ENCODE measurements around the gene FUT8.

Gene FUT8

GRCh38 chr14:65513671-65514070, 101.1 kb downstream of the FUT8 start:
- DNase-seq = no peak
- H3K27me3 Mint-ChIP-seq = no peaks in the 10 kb centered on the region
- no peak overlapping the region for H3K27ac Mint-ChIP-seq
- H3K36me3 Mint-ChIP-seq (ENCODE audit: low read depth) = peaks cover 29% of the 10 kb centered on the region
- no peak for ATAC-seq
- H3K9me3 Mint-ChIP-seq = peaks cover 23% of the 10 kb centered on the region
- H3K4me3 Mint-ChIP-seq = no peak overlapping the region
- peaks cover 65% of the 10 kb centered on the region for H3K4me1 Mint-ChIP-seq

- peaks cover 58% of the 10 kb centered on the region for H3K4me1 Mint-ChIP-seq
- no peak overlapping the region for H3K4me3 Mint-ChIP-seq
- H3K27me3 Mint-ChIP-seq = no peaks in the 10 kb centered on the region
- peaks cover 26% of the 10 kb centered on the region for H3K36me3 Mint-ChIP-seq (ENCODE audit: low read depth)
- peak; percentile 81 for ATAC-seq
- peaks cover 5% of the 10 kb centered on the region for H3K9me3 Mint-ChIP-seq
- no peak for DNase-seq
- H3K27ac Mint-ChIP-seq = peak overlapping the region; percentile 75
Measured at GRCh38 chr14:65517635-65518542, 105.4 kb downstream of the FUT8 start.

DNA sequence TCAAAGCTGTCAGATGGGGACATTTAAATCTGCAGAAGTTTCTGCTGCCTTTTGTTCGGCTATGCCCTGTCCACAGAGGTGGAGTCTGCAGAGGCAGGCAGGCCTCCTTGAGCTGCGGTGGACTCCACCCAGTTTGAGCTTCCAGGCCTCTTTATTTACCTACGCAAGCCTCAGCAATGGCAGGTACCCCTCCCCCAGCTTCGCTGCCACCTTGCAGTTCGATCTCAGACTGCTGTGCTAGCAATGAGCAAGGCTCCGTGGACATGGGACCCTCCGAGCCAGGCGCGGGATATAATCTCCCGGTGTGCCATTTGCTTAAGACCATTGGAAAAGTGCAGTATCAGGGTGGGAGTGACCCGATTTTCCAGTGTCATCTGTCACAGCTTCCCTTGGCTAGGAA, 115.5 kb downstream of the FUT8 start:
- DNase-seq (no peak), ATAC-seq (no peak)
- H3K36me3 Mint-ChIP-seq (ENCODE audit: low read depth) = peaks cover 43% of the 10 kb centered on the region
- peaks cover 23% of the 10 kb centered on the region for H3K9me3 Mint-ChIP-seq
- H3K27me3 Mint-ChIP-seq = no peaks in the 10 kb centered on the region
- no peak overlapping the region for H3K4me3 Mint-ChIP-seq
- H3K27ac Mint-ChIP-seq = no peak overlapping the region
- H3K4me1 Mint-ChIP-seq = peaks cover 33% of the 10 kb centered on the region

GRCh38 chr14:65531148-65531547, 118.6 kb downstream of the FUT8 start:
- ATAC-seq (no peak), DNase-seq (no peak)
- Mint-ChIP-seq H3K27ac (no peak overlapping the region), H3K27me3 (no peaks in the 10 kb centered on the region), H3K9me3 (peaks cover 15% of the 10 kb centered on the region), H3K4me3 (no peak overlapping the region), H3K36me3 (ENCODE audit: low read depth) (peaks cover 26% of the 10 kb centered on the region), H3K4me1 (peaks cover 21% of the 10 kb centered on the region)

GRCh38 chr14:65533736-65534404, 121.3 kb downstream of the FUT8 start:
- ATAC-seq (no peak), DNase-seq (no peak)
- Mint-ChIP-seq H3K27me3 (no peaks in the 10 kb centered on the region), H3K9me3 (peaks cover 8% of the 10 kb centered on the region), H3K4me3 (no peak overlapping the region), H3K27ac (no peak overlapping the region), H3K36me3 (ENCODE audit: low read depth) (peaks cover 18% of the 10 kb centered on the region), H3K4me1 (peaks cover 14% of the 10 kb centered on the region)

DNA sequence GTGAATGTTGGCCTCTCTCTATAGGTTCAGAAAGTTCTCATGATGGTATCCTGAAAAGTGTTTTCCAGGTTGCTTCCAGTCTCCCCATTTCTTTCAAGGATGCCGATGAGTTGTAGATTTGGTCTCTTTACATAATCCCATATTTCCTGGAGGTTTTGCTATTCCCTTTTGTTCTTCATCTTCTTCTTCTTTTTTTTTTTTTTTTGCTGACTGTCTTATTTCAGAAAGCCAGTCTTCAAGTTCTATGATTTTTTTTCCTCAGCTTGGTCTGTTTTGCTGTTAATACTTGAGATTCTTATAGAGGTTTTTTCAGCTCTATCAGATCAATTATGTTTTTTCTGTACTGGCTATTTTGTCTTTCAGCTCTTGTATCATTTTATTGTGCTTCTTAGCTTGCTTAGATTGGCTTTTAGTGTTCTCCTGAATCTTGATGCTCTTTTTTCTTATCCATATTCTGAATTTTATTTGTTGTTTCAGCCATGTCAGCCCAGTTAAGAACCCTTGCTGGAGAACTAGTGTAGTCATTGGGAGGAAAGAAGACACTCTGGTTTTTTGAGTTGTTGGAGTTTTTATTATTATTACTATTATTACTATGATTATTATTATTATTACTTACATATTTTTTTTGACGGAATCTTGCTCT, 124.4 kb downstream of the FUT8 start:
- peaks cover 2% of the 10 kb centered on the region for H3K4me1 Mint-ChIP-seq
- no peak overlapping the region for H3K4me3 Mint-ChIP-seq
- H3K36me3 Mint-ChIP-seq (ENCODE audit: low read depth) = peaks cover 7% of the 10 kb centered on the region
- no peaks in the 10 kb centered on the region for H3K9me3 Mint-ChIP-seq
- H3K27ac Mint-ChIP-seq = no peak overlapping the region
- DNase-seq = no peak
- no peak for ATAC-seq
- no peaks in the 10 kb centered on the region for H3K27me3 Mint-ChIP-seq

DNA sequence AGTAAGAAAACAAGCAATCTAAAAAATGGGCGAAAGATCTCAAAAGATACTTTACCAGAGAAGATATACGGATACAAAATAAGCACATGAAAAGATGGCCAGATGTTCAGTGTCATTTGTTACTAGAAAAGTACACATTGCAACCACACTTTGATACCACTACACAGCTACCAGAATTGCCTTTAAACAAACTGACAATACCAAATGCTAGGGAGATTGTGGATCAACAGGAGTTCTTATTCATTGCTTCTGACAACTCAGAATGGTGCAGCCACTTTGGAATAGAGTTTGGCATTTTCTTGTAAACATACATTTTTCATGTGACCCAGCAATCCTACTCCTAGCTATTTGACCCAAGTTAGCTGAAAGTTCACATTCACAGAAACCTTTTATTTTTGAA, 136.3 kb downstream of the FUT8 start:
- peaks cover 32% of the 10 kb centered on the region for H3K4me1 Mint-ChIP-seq
- no peaks in the 10 kb centered on the region for H3K27me3 Mint-ChIP-seq
- DNase-seq = no peak
- no peaks in the 10 kb centered on the region for H3K9me3 Mint-ChIP-seq
- peaks cover 5% of the 10 kb centered on the region for H3K36me3 Mint-ChIP-seq (ENCODE audit: low read depth)
- H3K4me3 Mint-ChIP-seq = no peak overlapping the region
- ATAC-seq = no peak
- H3K27ac Mint-ChIP-seq = no peak overlapping the region

- no peak overlapping the region for H3K27ac Mint-ChIP-seq
- H3K4me3 Mint-ChIP-seq = no peak overlapping the region
- H3K9me3 Mint-ChIP-seq = no peaks in the 10 kb centered on the region
- H3K36me3 Mint-ChIP-seq (ENCODE audit: low read depth) = peaks cover 5% of the 10 kb centered on the region
- no peaks in the 10 kb centered on the region for H3K27me3 Mint-ChIP-seq
- H3K4me1 Mint-ChIP-seq = peaks cover 32% of the 10 kb centered on the region
- DNase-seq (no peak), ATAC-seq (no peak)
Measured at GRCh38 chr14:65549429-65549828, 136.9 kb downstream of the FUT8 start.

GRCh38 chr14:65550779-65551643, 138.5 kb downstream of the FUT8 start:
- Mint-ChIP-seq H3K9me3 (no peaks in the 10 kb centered on the region), H3K4me1 (peaks cover 32% of the 10 kb centered on the region), H3K27ac (peak overlapping the region; percentile 8), H3K27me3 (no peaks in the 10 kb centered on the region), H3K4me3 (no peak overlapping the region), H3K36me3 (ENCODE audit: low read depth) (peaks cover 5% of the 10 kb centered on the region)
- no peak for DNase-seq
- peak; percentile 84 for ATAC-seq

GRCh38 chr14:65552724-65553123, 140.2 kb downstream of the FUT8 start:
- ATAC-seq (no peak), DNase-seq (no peak)
- Mint-ChIP-seq H3K36me3 (ENCODE audit: low read depth) (peaks cover 2% of the 10 kb centered on the region), H3K4me1 (peaks cover 30% of the 10 kb centered on the region), H3K9me3 (no peaks in the 10 kb centered on the region), H3K27me3 (no peaks in the 10 kb centered on the region), H3K27ac (no peak overlapping the region), H3K4me3 (no peak overlapping the region)

GRCh38 chr14:65554837-65555236, 142.3 kb downstream of the FUT8 start:
- Mint-ChIP-seq H3K9me3 (no peaks in the 10 kb centered on the region), H3K4me1 (peaks cover 24% of the 10 kb centered on the region), H3K36me3 (ENCODE audit: low read depth) (no peaks in the 10 kb centered on the region), H3K27ac (no peak overlapping the region), H3K4me3 (no peak overlapping the region), H3K27me3 (no peaks in the 10 kb centered on the region)
- no peak for DNase-seq
- ATAC-seq = no peak

DNA sequence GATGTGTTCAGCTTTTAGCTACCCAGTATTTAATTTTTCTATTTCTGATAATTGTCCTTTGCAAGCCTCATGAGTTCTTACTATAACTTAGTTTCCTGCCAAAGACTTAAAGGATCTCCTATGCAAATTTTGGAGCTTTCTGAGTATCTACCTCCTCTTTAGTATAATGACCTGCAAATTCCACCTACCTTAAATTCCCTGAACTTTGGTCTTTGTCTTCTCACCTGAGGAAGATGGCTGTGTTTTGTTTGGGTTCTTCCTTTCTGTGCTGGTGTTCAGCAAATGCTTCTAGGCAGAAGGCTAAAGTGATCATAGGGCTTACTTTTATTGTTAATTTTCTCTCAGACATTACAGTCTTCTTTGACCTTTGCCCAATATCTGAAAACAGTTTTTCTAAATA, 142.8 kb downstream of the FUT8 start:
- DNase-seq = no peak
- Mint-ChIP-seq H3K4me3 (no peak overlapping the region), H3K27me3 (no peaks in the 10 kb centered on the region), H3K9me3 (no peaks in the 10 kb centered on the region), H3K4me1 (peaks cover 23% of the 10 kb centered on the region), H3K27ac (no peak overlapping the region), H3K36me3 (ENCODE audit: low read depth) (no peaks in the 10 kb centered on the region)
- no peak for ATAC-seq

GRCh38 chr14:65558363-65558762, 145.8 kb downstream of the FUT8 start:
- Mint-ChIP-seq H3K9me3 (no peaks in the 10 kb centered on the region), H3K27me3 (no peaks in the 10 kb centered on the region), H3K36me3 (ENCODE audit: low read depth) (peaks cover 23% of the 10 kb centered on the region), H3K4me1 (peaks cover 4% of the 10 kb centered on the region), H3K4me3 (no peak overlapping the region), H3K27ac (no peak overlapping the region)
- ATAC-seq = no peak
- no peak for DNase-seq

GRCh38 chr14:65560340-65561027, 148.0 kb downstream of the FUT8 start:
- Mint-ChIP-seq H3K27me3 (no peaks in the 10 kb centered on the region), H3K4me3 (no peak overlapping the region), H3K36me3 (ENCODE audit: low read depth) (peaks cover 41% of the 10 kb centered on the region), H3K4me1 (peaks cover 4% of the 10 kb centered on the region), H3K9me3 (peaks cover 8% of the 10 kb centered on the region), H3K27ac (no peak overlapping the region)
- DNase-seq = no peak
- ATAC-seq = no peak

Data from activated naive CD8-positive, alpha-beta T cell treated with anti-CD3 and anti-CD28 coated beads, Interleukin-2, amount 50 U/mL, for 24 hours (primary cell).